Hematopoietic multipotent progenitor cell treated with erythropoietin and hydrocortisone succinate and interleukin-3 and kit ligand, for 6 days (in vitro differentiated cells): ENCODE measurements around the gene CDCA7L.
"Not testable (repeated sequence)": the region's sequence is repeated elsewhere in the genome, so short reads cannot be mapped to it uniquely, and the experiment has no call there.

Source experiments
- DNase-seq: peaks from one replicate; pipeline ENCODE4 v3.0.0-alpha.2; 2015

The CDCA7L gene

GRCh38 chr7:21943436-21943835 lies 2.3 kb downstream of the CDCA7L start:
- DNase-seq, result no peak

GRCh38 chr7:21942955-21943354 lies 2.7 kb downstream of the CDCA7L start:
- no peak for DNase-seq

GRCh38 chr7:21941611-21942141 lies 4.0 kb downstream of the CDCA7L start:
- DNase-seq, result peak; percentile 59

GRCh38 chr7:21939858-21940372 lies 5.8 kb downstream of the CDCA7L start:
- no peak for DNase-seq

DNA sequence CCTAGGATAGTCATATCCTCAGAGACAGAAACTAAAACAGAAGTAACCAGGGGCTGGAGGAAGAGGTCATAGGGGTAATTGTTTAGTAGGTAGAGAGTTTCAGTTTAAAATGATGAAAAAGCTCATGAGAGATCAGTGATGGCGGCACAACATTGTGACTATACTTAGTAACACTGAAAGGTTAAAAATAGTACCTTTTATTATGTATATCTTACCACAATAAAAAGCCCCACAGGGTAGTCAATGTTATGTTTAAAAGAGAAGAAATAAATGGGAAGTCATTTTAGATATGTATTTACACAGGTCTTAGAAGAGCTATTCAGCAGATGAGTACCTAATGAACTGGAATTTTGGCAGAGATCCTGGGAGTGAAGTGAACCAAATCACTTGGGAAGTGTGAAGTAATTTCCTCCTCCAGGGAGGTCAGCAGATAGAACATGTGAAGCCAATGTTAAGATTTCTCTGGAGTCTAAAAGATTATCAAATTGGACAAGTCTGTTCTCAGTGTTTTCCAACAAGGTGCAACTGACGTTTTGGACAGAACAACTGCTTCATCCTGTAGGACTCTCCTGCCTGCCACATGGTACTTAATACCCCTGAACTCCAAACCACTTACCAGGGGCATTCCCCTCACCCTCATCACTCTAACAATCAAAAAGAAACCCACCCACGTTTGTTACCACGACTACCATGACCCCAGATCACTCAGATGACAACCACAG lies 6.4 kb downstream of the CDCA7L start:
- no peak for DNase-seq

- no peak for DNase-seq
Observed at GRCh38 chr7:21938463-21938862, 7.2 kb downstream of the CDCA7L start.

- DNase-seq, result no peak
Observed at GRCh38 chr7:21934808-21935207, 10.9 kb downstream of the CDCA7L start.

GRCh38 chr7:21933293-21933692 lies 12.4 kb downstream of the CDCA7L start:
- DNase-seq, result not testable (repeated sequence)

- DNase-seq, result peak; percentile 12
Observed at GRCh38 chr7:21927693-21928092, 18.0 kb downstream of the CDCA7L start.

DNA sequence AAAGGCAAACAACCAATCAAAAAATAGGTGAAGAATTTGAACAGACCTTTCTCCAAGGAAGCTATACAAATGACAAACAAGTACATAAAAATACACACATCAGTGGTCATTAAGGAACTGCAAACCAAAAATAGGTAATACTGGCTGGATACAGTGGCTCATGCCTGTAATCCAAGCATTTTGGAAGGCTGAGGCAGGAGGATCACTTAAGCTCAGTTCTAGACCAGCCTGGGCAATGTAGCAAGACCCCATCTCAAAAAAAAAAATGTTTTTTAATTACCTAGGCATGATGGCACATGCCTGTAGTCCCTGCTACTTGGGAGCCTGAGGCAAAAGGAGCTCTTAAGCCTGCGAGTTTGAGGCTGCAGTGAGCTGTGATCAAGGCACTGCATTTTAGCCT lies 19.3 kb downstream of the CDCA7L start:
- DNase-seq, result no peak

DNA sequence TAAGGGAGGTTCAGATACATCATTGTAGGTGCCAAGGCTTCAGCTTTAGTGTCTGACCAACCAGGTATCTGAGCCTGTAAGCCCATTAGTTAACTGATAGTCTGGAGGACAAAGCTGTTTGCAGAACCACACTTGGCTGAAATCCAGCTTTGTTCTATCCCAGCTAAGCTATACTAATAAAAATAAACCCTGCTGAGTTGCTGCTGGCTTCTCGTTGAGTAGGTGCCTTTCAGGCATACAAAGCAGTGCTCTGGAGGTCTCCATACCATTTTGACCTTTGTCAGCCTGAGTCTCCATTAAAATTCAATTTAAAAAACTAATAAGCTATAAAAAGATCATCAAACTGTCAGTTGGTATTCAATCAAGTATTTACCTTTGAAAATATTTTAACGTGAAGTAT lies 22.0 kb downstream of the CDCA7L start:
- peak; percentile 31 for DNase-seq

DNA sequence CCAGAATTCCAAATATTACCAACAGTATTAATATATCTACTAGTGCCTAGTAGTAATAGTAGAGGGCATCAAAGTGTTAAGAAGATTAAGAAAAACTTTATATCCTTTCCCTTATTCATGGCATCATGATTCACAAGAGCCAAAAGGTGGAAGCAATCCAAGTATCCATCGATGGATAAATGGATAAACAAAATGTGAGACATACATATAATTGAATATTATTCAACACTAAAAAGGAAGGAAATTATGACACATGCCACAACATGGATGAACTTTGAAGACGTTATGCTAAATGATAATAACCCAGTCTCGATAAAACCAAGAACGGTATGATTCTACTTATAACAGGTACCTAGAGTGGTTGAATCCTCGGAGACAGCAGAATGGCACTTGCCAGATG lies 23.1 kb downstream of the CDCA7L start:
- no peak for DNase-seq

- DNase-seq, result no peak
Observed at GRCh38 chr7:21920936-21921335, 24.8 kb downstream of the CDCA7L start.

DNA sequence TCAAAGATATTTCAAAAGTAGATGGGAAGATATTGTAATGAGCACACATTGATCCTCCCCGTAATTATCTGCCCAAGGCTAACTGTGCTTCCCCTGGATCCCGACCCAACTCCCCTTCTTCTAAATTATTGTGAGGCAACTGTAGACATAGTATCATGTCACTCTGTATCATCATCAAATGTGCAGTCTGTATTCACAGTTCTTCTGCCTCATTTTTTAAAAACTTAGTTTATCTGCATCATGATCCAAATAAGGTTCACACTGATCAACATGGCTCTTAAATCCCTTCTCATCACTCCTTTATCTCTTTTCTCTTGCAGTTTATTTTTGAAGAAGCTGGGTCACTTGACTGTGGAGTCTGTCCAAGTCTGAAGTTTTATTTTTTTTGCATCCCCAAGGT lies 27.5 kb downstream of the CDCA7L start:
- DNase-seq, result no peak

GRCh38 chr7:21916629-21917028 lies 29.1 kb downstream of the CDCA7L start:
- no peak for DNase-seq

DNA sequence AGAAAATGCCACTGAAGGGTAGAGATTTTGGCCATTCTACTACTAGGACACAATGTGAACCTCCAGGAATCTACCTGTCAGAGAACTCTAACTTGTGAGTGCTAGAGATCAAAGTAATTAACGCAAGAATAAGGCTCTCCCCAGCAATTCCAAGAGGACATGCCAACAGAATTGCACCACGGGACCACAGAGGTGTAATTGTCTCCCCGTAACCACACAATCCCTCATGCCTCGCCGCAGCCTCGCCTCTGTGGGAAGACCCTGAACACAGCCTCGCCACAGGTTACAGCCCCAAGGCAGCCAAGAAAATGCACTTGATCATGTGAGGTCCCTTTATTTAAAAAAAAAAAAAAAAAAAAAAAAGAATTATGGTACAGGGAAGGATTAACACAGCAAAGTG lies 29.5 kb downstream of the CDCA7L start:
- DNase-seq, result no peak

DNA sequence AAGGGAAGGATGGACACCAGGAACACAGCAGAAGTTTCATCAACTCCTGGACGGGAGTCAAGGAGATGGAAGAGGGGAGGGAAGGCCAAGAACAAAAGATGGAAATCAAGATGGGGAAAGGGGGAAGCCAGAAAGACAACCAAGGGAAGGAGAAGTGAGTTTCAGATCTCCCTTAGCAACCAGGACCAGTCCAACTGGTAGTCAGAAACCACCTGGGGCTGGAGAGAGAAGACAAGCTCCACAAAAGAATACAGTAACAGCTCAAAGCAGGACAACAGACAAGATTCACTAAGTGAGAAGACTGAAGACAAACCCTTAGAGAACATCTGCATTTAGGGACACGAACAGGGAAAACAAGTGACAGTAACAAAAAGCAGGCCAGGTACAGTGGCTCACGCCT lies 30.6 kb downstream of the CDCA7L start:
- no peak for DNase-seq

DNA sequence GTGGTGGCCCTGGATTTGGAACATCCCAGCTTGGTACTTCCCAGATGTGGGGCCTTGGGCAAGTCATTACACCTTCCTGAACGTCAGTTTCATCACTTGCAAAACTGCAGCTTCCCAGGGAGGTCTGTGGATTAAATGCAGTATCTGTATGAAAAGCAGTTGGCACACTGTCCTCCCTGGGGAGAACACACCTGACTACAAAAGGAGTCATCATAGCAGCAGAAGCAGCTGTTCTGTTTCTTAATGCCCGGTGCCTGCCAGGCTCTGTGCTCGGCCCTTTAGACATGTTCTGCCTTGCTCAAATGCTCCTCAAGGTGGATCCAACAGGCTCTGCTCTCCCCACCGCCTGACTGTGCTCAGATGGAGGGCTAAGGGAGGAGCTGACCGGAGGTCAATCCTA lies 31.0 kb downstream of the CDCA7L start:
- no peak for DNase-seq

DNA sequence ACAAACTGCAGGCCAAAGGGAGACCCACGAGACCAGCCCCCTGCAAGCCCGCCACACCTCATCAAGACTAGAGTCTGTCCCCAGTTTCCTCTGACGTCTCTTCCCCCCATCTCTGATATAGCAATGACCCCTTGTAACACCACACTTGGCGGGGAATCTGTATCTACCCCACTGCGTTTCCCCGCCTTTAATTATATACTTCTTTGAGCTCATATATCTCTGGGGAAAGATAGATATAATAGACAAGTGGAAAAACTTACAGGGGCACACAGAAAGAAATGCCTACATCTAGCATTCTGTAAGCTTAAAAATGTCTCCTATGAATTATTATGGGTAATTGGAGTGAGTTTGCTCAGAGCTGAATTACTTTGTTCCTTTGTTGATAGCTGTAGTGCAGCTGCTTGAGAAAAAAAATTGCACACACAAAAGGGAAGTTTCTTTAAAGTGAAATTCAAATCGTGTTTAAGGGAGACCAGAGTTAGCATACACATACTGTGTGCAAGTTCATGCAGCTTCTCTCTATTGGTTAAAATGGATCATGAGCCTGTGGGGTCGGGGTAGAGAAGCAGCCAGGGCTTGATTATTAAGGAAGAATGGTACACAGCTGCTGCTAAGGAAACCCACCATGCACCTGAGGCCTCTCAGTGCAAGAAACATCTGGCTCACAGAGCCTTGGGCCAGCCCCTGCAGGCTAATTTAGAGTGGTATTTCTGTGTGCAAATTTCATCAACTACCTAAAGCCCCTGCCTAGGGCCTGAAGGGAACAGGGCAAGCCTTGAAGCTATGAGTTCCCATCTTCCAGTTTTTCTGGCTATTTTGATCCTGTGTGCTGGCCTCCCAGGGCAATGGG lies 32.5 kb downstream of the CDCA7L start:
- no peak for DNase-seq

- no peak for DNase-seq
Observed at GRCh38 chr7:21912305-21912704, 33.4 kb downstream of the CDCA7L start.

- DNase-seq, result no peak
Observed at GRCh38 chr7:21911341-21911875, 34.3 kb downstream of the CDCA7L start.

DNA sequence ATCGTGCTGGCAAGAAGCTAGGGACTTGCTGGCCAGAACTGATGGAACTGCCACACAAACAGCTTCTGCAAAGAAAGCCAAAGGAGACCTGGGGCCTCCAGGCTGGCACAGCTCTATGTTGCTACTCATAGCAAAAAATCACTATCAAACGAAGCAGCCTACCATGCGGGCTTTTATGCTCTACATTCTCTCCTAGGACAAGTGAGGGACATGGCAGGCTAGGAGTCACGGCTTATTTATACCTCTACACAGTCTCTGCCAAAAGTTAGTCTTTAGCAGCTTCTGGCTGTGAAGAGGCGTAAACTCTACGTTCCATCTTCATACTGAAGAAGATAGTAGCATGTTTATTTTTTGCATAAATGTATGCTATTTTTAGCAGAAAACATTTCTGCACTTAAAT lies 35.4 kb downstream of the CDCA7L start:
- no peak for DNase-seq

- no peak for DNase-seq
Observed at GRCh38 chr7:21908746-21909145, 37.0 kb downstream of the CDCA7L start.
